ENCODE data around the gene CEP57L1. TPM values are rescaled to one million over a fixed set of nuclear protein-coding genes. Genes with fewer than 3 reads are reported as not detected.

The CEP57L1 gene
- total RNA-seq, 1 experiment from 2014 or later = 8.4 TPM

GRCh38 chr6:109125504-109125903 is 30.2 kb downstream of the CEP57L1 start:
- Histone ChIP-seq H3K27me3 (ENCODE audit: insufficient read depth, low read length) (no peaks in the 10 kb centered on the region), H2BK5ac (ENCODE audit: insufficient read length, low read length) (no peak overlapping the region), H4K5ac (ENCODE audit: insufficient read length, low read depth, low read length) (no peak overlapping the region), H2BK12ac (ENCODE audit: insufficient read length, low read depth, low read length) (no peak overlapping the region), H3K56ac (ENCODE audit: insufficient read length, low read depth, low read length) (no peak overlapping the region), H2BK120ac (ENCODE audit: low read depth, low read length, poor library complexity, severe bottlenecking) (no peak overlapping the region), H3K4me1 (ENCODE audit: insufficient read depth, low read length) (no peaks in the 10 kb centered on the region), H3K23ac (ENCODE audit: insufficient read length, low read depth, low read length) (no peak overlapping the region), H3K18ac (ENCODE audit: insufficient read length, low read depth, low read length) (no peak overlapping the region), H3K14ac (ENCODE audit: insufficient read depth, low read length) (no peak overlapping the region), H3K4me2 (ENCODE audit: insufficient read depth, insufficient read length, low read length) (no peak overlapping the region), H3K79me2 (ENCODE audit: insufficient read depth, low read length) (no peaks in the 10 kb centered on the region), H3K79me1 (ENCODE audit: insufficient read depth, low read depth, low read length, poor library complexity, severe bottlenecking) (no peaks in the 10 kb centered on the region), H3K4ac (ENCODE audit: low read depth, low read length) (no peak overlapping the region), H2AK5ac (ENCODE audit: insufficient read length, low read length) (no peak overlapping the region), H3T11ph (ENCODE audit: low read length) (no peak overlapping the region), H2BK20ac (ENCODE audit: low read depth, low read length, poor library complexity, severe bottlenecking) (no peak overlapping the region), H4K8ac (replicated peaks; ENCODE audit: insufficient read length, low read depth, low read length) (no peak overlapping the region), H4K91ac (ENCODE audit: insufficient read length, low read depth, low read length) (no peak overlapping the region), H3K9ac (ENCODE audit: extremely low read depth, insufficient read length, low read length) (no peak overlapping the region), H3K9me3 (ENCODE audit: control insufficient read depth, low read depth, low read length) (no peaks in the 10 kb centered on the region), H4K20me1 (ENCODE audit: control insufficient read depth, insufficient read depth, insufficient read length) (no peaks in the 10 kb centered on the region), H3K23me2 (ENCODE audit: insufficient read length, low read depth, low read length, poor library complexity, severe bottlenecking) (no peaks in the 10 kb centered on the region), H2AFZ (ENCODE audit: low read length) (no peak overlapping the region), H2BK15ac (ENCODE audit: low read depth, low read length) (no peak overlapping the region), H3K27ac (ENCODE audit: insufficient read length, low read depth, low read length) (no peak overlapping the region)
- no peak for DNase-seq
- no peak overlapping the region for H3K4me3 Mint-ChIP-seq
- no peak for TF ChIP-seq CTCF (conservative IDR thresholded peaks at IDR 0.05)
- H3K27me3 Mint-ChIP-seq (ENCODE audit: low read depth) = no peaks in the 10 kb centered on the region
- no peak overlapping the region for H3K27ac Mint-ChIP-seq
- no peaks in the 10 kb centered on the region for H3K36me3 Mint-ChIP-seq (ENCODE audit: insufficient read depth in 1 of 3, low read depth in 3 of 3)
- H3K4me1 Mint-ChIP-seq = peaks cover 0 to 3% of the 10 kb centered on the region in 2 experiments; a peak in 1 of 4 replicates
- WGBS (ENCODE audit: extremely low coverage, insufficient read length, low lambda C conversion rate) = no CpG with 5 or more reads among the region's 3 CpGs
- H3K9me3 Mint-ChIP-seq = no peaks in the 10 kb centered on the region
